ENCODE results near the gene MAP7. TPM values are rescaled to one million over a fixed set of nuclear protein-coding genes. Genes with fewer than 3 reads are reported as not detected.

The MAP7 gene
- total and polyA plus RNA-seq, 9 of the 15 experiments (the other 6 are each of a cell fraction or from before 2014, with no cell fraction given), result 0.76 to 7.7 (median 3.9) TPM

DNA sequence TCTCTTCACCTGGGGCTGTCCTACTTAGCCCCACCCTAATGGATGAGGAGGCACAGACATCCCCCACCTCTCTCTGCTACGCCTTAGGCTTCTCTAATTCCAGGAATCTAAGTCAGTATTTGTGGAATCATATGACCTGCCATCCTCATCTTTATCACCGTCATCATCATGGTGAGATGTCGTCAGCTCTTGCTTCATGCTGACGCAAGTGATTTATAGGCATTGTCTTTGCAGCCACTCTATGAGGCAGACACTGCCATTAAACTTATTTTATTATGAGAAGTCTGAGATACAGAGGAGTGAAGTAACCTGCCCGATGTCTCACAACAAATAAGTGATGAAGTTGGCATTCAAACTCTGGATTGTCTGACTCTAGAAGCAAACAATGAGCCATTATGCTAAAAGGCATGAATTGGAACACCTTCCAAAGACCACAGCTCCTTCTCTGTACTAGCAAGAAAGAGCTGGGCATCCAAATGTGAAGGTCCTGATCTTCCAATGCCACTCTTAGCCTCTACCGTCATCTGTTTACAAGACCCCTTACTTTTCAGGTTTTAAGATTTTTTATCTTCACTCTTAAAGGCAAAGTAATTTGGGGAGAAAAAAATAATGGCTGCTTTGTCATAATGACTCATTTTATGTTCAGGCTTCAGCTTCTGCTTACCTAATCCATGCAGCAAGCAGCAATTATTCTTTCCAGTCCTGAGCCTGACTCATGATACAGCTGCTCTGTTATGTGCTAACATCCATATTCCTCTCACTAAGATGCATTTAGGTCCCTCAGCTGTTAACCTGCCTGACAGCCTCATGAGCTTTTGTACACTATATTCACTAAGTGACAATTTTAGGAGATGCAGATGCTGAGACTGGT lies 146.9 kb downstream of the MAP7 start (continued):
- no peak for TF ChIP-seq GABPB2 (CRISPR knock-in tag; conservative IDR thresholded peaks at IDR 0.05)
- peak; percentile 98 for TF ChIP-seq ATF7 (IDR thresholded peaks at IDR 0.05)
- TF ChIP-seq TFAM (CRISPR knock-in tag; conservative IDR thresholded peaks at IDR 0.05), result no peak
- TF ChIP-seq, protein P1, sequence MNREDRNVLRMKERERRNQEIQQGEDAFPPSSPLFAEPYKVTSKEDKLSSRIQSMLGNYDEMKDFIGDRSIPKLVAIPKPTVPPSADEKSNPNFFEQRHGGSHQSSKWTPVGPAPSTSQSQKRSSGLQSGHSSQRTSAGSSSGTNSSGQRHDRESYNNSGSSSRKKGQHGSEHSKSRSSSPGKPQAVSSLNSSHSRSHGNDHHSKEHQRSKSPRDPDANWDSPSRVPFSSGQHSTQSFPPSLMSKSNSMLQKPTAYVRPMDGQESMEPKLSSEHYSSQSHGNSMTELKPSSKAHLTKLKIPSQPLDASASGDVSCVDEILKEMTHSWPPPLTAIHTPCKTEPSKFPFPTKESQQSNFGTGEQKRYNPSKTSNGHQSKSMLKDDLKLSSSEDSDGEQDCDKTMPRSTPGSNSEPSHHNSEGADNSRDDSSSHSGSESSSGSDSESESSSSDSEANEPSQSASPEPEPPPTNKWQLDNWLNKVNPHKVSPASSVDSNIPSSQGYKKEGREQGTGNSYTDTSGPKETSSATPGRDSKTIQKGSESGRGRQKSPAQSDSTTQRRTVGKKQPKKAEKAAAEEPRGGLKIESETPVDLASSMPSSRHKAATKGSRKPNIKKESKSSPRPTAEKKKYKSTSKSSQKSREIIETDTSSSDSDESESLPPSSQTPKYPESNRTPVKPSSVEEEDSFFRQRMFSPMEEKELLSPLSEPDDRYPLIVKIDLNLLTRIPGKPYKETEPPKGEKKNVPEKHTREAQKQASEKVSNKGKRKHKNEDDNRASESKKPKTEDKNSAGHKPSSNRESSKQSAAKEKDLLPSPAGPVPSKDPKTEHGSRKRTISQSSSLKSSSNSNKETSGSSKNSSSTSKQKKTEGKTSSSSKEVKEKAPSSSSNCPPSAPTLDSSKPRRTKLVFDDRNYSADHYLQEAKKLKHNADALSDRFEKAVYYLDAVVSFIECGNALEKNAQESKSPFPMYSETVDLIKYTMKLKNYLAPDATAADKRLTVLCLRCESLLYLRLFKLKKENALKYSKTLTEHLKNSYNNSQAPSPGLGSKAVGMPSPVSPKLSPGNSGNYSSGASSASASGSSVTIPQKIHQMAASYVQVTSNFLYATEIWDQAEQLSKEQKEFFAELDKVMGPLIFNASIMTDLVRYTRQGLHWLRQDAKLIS (CRISPR knock-in tag; IDR thresholded peaks at IDR 0.05), result no peak
- TF ChIP-seq ZNF644 (tag; IDR thresholded peaks at IDR 0.05; ENCODE audit: low read depth), result peak; percentile 69; the same call in 1 of the 2 replicates
- no peak for TF ChIP-seq MCM3 (IDR thresholded peaks at IDR 0.05)
- TF ChIP-seq KDM4B (IDR thresholded peaks at IDR 0.05; ENCODE audit: borderline replicate concordance in 2 of 2, low read depth in 1 of 2), result no peak
- no peak for TF ChIP-seq ZZZ3 (IDR thresholded peaks at IDR 0.05)
- 0 out of 2 replicates have a peak, but pooled peaks have one; percentile 20 for TF ChIP-seq GATAD2A (IDR thresholded peaks at IDR 0.05)
- TF ChIP-seq CCAR2 (IDR thresholded peaks at IDR 0.05; ENCODE audit: low read depth, low read length), result no peak
- peak; percentile 31; the same call in 1 of the 2 replicates for TF ChIP-seq EGR1 (conservative IDR thresholded peaks at IDR 0.05)
- no peak for TF ChIP-seq NR2C2 (CRISPR knock-in tag; IDR thresholded peaks at IDR 0.05)
- peak; percentile 64; the same call in 1 of the 2 replicates for TF ChIP-seq NR2C2 (tag; IDR thresholded peaks at IDR 0.05)
- peak; percentile 88; the same call in 1 of the 2 replicates for TF ChIP-seq ZNF395 (CRISPR knock-in tag; IDR thresholded peaks at IDR 0.05)
- TF ChIP-seq TAF1 (IDR thresholded peaks at IDR 0.05; ENCODE audit: control insufficient read depth, extremely low read depth, insufficient read depth, low read length, severe bottlenecking), result no peak
- TF ChIP-seq ZNF507 (tag; conservative IDR thresholded peaks at IDR 0.05), result no peak
- peak; percentile 96 for TF ChIP-seq MAFG (tag; conservative IDR thresholded peaks at IDR 0.05)
- TF ChIP-seq SIRT6 (IDR thresholded peaks at IDR 0.05; ENCODE audit: low read depth, low read length), result no peak
